GM21786 (cell line): Measurements from ENCODE around the gene RANBP3L.
"Not testable (repeated sequence)": the region's sequence is repeated elsewhere in the genome, so short reads cannot be mapped to it uniquely, and the experiment has no call there.

Experiments used
- ATAC-seq: cut with Tn5 transposase; IDR thresholded peaks from one replicate; pipeline ENCODE4 v1.9.1; 2021; ENCODE audit not compliant: unreplicated experiment

The RANBP3L gene, protein sequence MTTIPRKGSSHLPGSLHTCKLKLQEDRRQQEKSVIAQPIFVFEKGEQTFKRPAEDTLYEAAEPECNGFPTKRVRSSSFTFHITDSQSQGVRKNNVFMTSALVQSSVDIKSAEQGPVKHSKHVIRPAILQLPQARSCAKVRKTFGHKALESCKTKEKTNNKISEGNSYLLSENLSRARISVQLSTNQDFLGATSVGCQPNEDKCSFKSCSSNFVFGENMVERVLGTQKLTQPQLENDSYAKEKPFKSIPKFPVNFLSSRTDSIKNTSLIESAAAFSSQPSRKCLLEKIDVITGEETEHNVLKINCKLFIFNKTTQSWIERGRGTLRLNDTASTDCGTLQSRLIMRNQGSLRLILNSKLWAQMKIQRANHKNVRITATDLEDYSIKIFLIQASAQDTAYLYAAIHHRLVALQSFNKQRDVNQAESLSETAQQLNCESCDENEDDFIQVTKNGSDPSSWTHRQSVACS

DNA sequence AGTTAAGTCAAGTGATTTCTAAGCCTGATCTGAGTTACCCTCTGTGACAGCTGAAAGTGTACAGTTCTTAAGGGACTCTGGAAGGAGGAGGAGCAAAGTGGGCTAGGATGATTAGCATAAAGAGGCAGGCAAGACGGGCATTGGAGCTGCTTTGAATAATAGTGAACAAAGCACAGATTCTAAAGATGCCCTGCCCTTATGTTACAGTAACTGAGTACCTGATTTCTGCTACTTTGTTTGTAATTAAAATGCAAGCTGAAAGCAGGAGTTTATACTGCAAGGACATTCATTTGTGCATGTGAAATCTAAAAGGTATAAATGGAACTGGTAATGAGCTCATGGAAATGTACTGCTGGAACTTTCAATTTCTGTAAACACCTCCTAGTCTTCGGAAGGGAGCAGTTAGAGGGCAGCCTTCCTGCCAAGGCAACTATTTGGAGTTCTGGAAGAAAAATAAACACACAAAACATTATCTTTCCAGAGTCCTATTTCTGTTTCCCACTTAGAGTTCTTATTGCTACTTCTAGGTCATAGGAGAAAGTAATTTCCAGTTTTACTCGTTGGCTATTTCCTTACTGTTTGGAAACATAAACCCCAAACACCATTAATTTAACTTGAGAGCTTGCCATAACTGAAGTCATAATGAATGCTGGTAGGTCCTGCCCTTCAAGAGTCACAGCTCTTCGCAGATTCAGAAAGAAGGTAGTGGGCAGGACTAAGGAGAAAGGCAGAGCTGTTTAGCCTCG, at the start of gene RANBP3L:
Gene RANBP3L, minus strand, starts transcription at position 45 of the 746 bp plus-strand sequence. CDS start 486 bp downstream, outside the sequence.
- ATAC-seq = no peak

DNA sequence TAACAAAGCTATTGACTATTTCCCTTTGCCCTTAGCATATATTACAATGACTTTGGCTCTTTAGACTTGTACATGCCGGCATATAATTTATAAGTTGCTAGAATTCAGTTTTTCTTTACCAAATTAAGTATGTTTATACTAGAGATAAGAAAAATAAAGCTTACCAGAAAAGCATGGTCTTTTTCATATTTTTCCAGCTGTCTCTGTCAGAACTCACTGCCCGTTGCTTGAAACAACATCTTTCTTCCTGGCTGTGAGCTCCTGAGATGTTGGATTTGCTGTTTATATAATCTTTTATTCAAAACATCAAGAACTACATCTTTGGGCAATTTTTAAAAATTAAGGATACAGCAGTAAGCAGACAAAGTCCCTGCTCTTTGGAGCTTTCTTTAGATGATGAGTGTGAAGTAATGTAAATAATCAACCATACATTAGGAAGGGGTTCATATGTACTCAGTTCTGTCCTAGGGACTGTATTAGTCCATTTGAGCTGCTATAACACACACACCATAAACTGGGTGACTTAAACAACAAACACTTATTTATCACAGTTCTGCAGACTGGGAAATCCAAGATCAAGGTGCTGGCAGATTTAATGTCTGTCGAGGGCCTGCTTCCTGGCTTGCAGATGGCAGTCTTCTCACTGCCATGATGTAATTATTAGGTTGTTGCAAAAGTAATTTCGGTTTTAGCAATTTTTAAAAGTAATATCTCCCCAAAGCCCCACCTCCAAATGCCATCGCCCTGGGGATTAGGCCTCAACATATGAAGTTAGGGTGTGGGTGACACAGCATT, 45.4 kb upstream of the RANBP3L start:
- no peak for ATAC-seq

DNA sequence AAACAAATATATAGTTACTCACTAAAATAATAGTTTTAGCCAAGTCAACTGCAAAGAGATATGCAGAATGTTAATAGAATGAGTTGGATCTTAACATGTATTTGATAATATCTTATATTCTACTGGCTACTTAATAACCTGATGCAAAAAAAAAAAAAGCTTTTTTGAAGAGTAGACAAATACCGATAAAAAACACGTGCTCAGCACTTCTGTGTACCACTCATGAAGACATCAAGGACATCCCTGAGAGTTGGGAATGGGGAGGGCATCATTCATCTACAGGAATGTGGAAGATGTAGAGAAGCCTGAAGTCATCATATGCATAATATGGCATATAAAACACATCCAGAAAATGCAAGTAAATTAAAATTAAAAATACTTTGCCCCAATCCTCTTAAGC, 43.2 kb upstream of the RANBP3L start:
- ATAC-seq = no peak

DNA sequence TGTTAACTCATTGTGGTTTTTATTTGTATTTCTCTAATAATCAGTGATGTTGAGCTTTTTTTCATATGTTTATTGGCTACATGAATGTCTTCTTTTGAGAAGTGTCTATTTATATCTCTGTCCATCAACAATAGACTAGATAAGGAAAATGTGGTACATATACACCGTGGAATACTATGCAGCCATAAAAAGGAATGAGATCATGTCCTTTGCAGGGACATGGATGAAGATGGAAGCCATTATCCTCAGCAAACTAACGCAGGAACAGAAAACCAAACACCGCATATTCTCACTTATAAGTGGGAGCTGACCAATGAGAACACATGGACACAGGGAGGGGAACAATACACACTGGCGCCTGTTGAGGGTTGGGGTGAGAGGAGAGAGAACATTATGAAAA, 40.0 kb upstream of the RANBP3L start:
- ATAC-seq = not testable (repeated sequence)

DNA sequence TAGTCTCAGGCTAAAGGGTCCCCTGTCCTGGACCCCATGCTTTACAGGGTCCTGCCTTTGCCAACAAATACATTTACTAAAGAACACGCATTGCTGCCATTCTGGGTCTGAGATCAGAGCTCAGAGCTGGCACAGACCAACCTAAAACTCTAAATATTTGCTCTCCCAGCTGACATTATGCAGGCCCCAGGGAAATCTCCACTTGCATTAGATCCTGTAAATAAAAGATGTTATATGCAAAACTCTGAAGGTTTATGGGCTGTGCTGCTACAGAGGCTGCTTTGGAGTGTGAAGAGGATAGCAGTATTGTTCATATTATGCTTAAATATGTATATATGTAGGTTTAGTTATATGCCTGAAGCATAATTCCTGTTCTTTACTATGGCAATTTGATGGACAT, 35.9 kb upstream of the RANBP3L start:
- no peak for ATAC-seq

DNA sequence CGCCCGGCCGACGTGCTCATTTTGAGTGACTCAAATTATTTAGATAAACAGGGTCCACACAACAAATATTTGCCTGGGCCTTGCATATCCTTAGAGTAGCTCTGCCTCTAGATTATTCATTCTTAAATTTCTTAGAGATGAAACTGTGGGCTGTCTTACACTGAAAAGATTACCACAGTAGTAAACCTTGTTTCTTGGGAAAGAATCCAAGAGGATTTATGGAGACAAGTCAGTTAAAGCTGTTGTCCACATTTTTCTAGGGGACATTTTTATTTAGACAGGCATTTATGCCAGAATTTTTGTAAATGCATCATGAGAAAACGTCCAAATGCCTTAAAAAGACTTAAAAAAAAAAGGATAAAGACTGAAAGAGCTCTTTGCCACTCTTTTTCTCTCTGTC, 32.6 kb upstream of the RANBP3L start:
- no peak for ATAC-seq

DNA sequence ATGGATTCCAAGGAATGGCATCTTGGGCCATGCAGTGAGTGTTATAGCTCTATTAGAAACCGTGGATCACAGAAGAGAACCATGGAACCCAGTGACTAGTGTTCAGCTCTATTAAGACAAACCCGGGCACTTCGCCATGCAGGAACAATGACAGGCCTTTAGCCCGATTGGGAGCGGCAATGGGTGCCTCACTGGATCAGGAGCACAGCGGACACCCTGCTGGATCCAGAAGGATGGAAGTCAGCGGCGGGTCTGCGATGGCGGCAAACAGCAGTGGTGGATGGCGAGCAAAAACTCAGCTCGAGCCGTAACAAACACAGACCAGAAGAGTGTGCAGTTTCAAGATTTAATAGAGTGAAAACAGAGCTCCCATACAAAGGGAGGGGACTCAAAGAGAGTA, 31.0 kb upstream of the RANBP3L start:
- not testable (repeated sequence) for ATAC-seq

DNA sequence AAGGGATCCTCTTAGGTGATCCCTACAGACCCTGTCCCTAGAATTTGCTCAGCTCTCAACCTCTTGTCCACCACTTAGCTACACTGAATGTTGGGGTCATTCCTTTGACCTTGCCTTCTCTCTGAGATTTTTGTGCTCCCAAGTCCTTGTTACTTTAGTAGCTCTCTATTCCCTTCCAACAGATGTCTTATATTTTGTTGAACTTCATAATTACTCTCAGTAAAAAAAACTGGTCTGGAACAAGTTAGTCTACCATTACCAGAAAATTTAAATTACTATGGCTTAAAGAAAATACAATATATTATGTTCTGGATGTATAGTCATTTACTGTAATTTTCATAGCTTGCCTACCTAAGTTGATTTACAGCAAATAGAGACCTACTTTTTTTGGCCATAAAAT, 23.5 kb upstream of the RANBP3L start:
- ATAC-seq = no peak

DNA sequence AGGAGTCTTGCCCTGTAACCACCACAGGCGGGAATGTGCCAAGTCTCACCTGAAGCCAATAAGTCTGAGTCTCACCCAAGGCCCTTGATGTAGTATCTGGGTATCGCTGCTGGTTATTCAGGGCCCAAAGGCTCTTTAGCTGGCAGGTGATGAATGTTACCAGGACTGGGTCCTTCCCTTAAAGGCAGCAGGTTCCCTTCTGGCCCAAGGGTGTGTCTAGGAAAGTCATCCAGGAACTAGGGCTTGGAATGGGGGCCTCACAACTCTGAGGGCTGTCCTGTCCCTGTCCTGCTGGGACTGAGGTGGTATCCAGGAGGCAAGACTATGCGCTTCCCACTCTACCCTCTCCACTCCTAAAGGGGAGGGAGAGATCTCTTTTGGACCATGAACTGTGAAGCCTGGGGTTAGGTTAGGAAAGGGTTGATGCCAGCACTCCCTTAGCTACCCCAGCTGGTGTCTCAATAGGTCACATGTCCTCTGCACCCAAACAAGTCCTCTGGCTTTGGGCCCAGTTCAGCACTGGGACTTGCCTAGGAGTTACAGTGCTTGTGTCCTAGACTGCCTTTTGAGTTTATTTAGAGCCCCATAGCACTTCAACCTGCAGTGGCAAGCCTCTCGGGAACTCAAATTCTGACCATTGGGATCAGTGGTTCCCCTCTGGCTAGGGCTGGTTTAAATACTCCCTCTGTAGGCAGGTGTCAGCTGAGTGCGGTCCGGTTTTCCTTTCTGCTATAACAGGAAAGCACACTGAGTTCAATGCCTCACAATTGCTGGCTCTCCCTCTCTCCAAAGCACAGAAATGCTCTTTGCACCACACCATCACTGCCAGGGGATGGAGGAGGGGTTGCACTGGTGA, 22.5 kb upstream of the RANBP3L start:
- no peak for ATAC-seq

DNA sequence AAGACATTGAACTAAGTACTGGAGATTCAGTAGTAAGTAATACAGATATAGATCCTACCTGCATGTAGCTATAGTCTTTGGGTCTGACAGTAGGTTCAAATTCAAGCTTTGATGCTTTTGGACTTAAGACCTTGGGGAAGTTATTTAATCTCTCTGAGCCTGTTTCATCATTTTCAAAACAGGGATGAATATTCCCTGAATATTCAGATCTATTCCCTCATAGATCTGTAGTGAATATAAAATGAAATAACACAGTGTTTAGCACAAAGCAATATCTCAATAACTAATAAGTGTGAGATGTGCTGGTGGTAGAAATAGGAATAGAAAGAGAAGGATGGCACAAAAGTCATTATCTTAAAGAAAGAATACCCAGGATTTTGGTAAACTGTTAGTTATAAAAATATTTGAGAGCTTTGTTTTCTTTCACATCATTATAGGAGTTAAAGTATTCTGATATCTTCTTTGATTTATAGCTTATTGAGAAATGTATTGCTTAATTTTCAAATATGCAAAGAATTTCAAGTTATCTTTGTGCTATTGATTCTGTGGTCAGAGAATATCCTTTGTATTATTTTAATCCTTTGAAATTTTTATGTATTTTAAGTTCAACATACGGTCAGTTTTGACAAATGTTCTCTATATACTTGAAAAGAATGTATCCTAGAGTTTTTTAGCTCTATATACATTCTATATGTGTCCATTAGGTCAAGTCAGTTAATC, 11.4 kb upstream of the RANBP3L start:
- no peak for ATAC-seq

DNA sequence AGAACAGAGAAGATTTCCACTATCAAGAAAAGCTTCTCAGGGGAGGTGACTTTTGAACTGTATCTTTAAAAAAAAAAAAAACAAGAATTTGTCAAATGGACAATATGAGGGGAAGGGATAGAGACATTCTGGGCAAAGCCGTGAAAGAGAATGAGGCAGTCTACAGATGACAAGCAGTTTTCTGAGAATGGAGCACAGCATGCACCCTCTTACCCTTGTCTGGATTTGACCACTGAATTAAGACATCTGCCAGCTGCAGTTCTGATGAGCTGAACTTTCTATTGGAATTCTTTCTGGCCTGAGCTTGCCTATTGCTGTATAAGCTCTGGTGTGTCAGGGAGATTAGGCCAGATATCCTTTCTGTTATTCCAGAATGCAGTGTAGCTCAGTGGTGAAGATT, 10.3 kb upstream of the RANBP3L start:
- ATAC-seq = no peak

DNA sequence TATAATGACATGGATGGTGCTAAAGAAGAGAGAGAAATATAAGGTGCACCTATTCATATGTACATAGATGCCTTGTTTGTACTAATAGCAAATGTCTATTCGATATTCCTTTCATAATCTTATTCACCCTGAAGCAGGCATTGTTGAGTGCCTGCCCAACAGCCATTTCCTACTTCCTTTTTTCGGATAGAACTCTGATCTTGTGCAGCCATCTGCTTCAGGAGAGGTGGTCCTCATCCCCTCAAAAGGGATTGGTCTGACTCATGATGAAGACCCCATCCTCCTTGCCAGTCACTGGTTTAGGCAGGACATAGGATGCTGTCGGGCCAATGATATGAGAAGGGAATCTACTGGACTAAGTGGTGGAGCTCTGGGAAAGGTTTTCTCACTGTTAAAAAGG, 8.4 kb upstream of the RANBP3L start:
- no peak for ATAC-seq

DNA sequence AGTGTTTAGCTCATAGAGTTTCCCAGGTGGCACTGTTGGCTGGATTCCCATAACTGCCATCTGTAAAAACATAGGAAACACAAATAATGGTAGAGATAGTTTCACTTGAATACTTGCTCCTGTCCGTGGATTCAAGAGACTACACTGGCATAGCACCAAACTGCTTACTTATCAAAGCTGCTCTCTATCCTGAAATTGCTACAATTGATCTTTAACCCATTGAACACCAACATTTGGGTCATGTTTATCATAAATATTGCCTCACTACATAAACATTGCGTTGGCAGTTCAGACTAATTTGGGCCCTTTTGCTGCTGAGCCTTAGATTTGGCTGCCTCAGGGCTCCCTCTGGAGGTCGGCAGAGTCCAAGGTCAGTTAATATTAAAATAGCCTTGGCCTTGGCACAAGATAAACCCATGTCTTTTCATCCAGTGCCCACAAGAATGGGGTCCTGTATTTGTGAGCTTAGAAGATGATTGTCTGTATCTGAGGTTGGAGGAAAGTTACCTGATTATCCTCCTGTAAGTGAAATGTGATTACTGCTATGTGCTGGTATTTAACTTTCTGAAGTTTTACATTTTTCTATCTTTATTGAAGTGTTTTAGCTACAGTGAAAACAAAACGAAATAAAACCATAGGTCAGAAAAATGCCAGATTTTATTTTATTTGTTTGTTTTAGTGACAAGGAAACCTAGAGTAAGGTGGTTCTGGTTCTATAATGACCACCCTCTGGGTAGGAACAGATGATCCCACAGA, 4.0 kb upstream of the RANBP3L start:
- ATAC-seq = no peak

DNA sequence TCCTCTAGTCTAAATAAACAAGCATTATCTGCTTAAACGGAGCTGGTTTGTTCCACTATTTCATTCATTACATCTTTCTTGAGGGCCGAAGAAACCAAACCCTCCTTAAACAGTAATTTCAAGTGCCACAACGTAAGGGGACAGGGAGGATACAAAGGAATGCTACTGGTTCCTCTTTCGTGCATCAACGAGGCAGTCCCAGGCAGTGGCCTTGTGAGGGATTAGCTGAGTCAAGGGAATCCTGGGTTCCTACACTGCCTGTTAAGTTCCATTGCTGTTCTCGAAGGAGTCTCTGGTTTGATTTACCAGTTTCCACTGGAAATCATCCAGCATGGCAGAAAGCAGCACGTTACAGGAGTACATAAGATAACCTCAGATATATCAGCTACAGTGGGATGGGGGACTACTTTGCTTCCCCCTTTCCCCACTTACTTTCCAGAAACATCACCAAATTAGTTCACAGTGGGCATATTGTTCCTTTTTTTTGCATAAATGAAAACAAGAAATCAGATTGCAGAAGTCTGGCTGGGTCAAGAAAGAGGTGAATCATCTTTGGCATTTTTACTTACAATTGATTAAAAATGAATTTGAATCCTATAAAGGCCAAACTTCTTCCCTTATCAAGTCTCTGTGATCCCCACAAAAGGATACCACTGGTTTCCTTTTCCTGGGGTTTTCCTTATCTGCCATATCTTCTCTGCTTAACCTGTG, 2.5 kb upstream of the RANBP3L start:
- no peak for ATAC-seq

DNA sequence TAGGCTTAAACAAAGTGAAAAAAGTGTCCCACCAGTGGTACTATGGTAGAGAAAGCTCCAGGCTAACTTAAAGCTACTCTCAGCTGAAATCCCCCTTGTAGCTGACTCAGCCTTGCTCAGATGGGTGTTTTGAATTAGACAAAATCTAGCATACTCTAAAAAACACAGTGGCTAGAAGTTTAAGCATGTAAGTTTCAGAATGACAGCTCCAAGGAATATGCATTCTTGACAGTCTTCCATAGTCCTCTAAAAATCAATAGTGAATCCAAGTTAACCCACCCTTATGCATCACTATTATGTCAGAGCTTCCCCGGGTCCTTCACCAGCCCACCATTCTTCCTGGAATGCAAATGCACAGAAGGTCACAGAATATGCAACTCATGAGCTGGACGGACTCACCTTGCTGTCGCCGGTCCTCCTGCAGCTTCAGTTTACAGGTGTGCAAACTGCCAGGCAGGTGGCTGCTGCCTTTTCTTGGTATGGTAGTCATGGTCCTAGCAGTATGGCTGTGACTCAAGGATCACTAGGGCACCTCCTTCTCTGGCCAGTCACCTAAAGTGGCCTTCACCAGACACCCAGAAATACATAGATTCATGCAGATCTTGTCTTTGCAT, 668 bp downstream of the RANBP3L start:
- ATAC-seq = no peak

DNA sequence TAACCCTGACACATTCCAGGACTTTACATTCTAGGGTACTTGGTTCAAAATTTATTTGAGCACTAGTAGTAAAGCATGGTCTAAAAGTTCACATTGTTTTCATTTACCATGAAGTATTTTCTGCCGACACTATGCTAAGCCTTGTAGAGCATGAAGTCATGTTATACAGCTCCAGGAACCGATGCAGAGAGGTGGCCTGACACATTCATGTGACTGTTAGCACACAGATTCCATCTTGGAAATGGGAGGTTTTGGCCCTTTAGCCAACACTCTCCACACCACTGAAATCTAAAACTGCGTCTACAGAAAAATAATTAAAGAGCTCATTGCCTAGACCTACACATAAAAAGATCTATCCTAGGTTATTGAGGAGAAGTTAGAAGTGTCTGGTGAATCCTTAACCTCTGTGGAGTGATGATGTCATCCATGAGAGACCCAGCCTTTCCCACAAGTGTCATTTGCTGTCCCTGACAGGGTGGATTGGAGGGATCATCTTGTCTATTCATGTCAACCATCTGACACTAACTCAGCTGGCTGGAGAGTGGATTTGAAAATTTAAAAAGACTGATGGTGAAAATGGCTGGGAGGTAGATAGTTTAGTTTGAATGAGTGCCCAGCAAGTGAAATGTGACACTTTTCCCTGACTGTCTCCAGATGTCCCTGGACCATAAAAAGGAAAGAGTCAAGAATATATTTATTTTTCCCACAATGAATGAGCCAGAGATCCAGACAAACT, 1.3 kb downstream of the RANBP3L start:
- no peak for ATAC-seq

DNA sequence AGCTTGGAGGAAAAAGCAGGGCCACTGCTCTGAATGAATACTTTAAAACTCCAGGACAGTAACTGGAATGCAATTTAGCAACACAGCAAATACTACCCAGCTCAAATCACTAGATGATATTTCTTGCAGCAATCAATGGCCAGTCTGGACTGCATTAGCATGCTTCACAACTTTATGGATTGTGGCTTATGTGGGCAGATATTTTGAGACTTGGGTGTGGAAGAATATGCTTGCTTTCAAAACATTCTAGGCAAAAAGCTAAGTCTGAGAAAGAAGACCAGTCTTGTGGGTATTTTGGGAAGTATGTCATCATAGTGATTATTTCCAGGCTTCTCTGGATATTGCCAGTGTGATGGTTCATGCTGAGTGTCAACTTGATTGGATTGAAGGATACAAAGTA, 3.1 kb downstream of the RANBP3L start:
- ATAC-seq = no peak
